Dendritic cell treated with granulocyte-macrophage colony-stimulating factor and Interleukin-4, amounts not matched to agents 40 ng/mL and 50 ng/mL, for 4 days (primary cell): ENCODE results near the gene GAST.
A peak's percentile ranks its signal among the peaks of the same experiment; 100 is the strongest.
"Not testable (repeated sequence)": the region's sequence is repeated elsewhere in the genome, so short reads cannot be mapped to it uniquely, and the experiment has no call there.

ENCODE experiments used
- H3K27ac Mint-ChIP-seq: one replicate; pipeline ENCODE4 v1.8.0; 2022; ENCODE audit warnings: mild to moderate bottlenecking, mixed read lengths
- H3K27me3 Mint-ChIP-seq: one replicate; pipeline ENCODE4 v1.8.0; 2022; ENCODE audit warnings: mild to moderate bottlenecking, mixed read lengths
- H3K36me3 Mint-ChIP-seq: one replicate; pipeline ENCODE4 v1.8.0; 2022; ENCODE audit warnings: low read depth, mixed read lengths
- H3K4me1 Mint-ChIP-seq: one replicate; pipeline ENCODE4 v1.8.0; 2022; ENCODE audit warnings: low read depth, mixed read lengths
- H3K4me3 Mint-ChIP-seq: one replicate; pipeline ENCODE4 v1.8.0; 2022; ENCODE audit warnings: mild to moderate bottlenecking, moderate library complexity, mixed read lengths
- H3K9me3 Mint-ChIP-seq: one replicate; pipeline ENCODE4 v1.8.0; 2022; ENCODE audit warnings: mixed read lengths
- intact Hi-C: fragments of 100-400 bp; cut with micrococcal nuclease; formaldehyde crosslinking; loops from one replicate; pipeline ENCODE4 v1.15.0; 2022

The GAST gene, protein sequence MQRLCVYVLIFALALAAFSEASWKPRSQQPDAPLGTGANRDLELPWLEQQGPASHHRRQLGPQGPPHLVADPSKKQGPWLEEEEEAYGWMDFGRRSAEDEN

DNA sequence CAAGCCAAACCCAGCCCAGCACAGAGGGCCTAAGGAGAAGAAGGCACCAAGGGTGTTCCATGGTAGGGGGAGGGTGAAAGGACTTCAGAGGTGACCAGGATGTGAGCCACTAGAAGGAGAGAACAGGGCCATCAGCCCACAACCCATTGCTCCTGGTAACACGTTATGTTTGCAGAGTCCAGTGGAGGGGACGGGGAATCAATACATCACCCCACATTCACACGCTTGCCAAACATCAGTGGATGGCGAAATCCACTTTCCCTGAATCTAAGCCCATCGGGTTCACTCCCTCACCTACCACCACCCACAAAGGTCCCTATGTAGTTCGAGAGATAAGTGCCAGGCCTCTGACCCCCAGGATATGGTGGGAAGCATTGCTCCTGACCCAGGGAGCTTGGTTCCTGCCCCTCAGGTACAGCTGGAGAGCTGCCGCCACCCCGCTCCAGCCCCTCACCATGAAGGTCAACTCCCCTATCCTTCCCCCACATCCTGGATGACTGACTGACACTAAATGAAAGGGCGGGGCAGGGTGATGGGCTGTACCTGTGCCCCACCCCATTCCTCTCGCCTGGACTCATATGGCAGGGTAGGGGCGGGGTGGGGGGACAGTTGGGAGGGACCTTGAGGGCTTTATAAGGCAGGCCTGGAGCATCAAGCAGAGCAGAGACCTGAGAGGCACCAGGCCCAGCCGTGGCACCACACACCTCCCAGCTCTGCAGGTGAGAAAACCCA, at the start of gene GAST:
TSS of gene GAST (plus strand) at position 663 of the 732 bp plus-strand sequence. CDS start 3,106 bp downstream, outside the sequence.
- Mint-ChIP-seq H3K36me3 (no peaks in the 10 kb centered on the region), H3K27ac (no peak within 1 kb of the TSS), H3K9me3 (no peaks in the 10 kb centered on the region), H3K4me3 (no peak within 1 kb of the TSS), H3K27me3 (peaks cover 29% of the 10 kb centered on the region), H3K4me1 (peaks cover 6% of the 10 kb centered on the region)
- intact Hi-C loops, result no loop called here

DNA sequence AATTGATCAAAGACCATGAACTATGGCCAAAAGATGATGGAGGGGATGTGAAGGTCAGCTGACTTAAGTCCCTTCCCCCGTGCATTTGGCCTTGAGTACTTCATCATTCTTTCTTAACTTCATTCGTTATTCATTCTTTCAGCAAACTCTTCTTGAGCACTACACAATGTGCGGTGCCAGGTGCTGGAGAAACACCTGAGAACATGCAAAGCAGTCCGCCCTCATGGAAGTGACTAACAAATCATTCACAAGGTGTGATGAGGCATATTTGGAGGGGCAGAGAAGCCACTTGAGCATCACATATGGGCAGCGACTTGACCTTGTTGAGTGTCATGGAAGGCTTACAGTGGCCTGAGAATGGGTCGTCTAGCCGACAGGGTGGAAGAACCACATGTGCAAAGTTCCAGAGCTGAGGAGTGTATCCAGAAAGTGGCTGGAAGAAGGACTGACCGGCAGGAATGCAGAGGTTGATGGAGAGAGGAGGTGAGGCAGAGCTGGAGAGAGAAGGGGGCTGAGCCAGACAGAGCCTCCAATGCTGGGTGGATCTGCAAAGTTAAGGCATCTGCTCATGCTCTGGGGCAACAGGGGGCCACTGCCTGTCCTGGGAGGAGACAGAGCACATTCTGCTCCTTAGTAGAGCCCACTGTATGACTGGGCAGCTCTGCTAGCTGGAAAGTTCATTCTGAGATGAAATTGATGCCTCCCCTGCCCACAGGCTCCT, 48.5 kb upstream of the GAST start:
- intact Hi-C loops, result loop anchor here (2.0 to 5.0 kb wide), 3 partner anchors 176 to 861 kb away; partner anchors contain the start of gene KRT36
- no peak overlapping the region for H3K4me3 Mint-ChIP-seq
- H3K36me3 Mint-ChIP-seq, result no peaks in the 10 kb centered on the region
- H3K9me3 Mint-ChIP-seq, result no peaks in the 10 kb centered on the region
- H3K27ac Mint-ChIP-seq, result no peak overlapping the region
- H3K4me1 Mint-ChIP-seq, result peaks cover 33% of the 10 kb centered on the region
- H3K27me3 Mint-ChIP-seq, result peaks cover 32% of the 10 kb centered on the region

DNA sequence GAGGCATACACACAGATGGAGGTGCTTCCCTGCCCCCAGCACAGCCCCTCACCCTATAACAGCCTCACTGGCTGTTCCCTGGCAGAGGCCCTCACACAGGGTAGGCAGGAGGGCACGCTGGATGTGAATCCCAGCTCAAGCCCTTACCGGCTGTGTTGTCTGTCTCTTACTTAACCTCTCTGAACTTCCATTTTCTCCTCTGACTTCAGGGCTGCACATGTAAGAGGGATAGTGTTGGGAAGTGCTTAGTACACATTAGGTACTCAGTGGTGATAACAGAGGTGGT, 48.0 kb upstream of the GAST start:
- intact Hi-C loops, result loop anchor here (2.0 to 5.0 kb wide), 2 partner anchors 177 to 749 kb away; partner anchors contain the start of gene KRT36
- Mint-ChIP-seq H3K9me3 (no peaks in the 10 kb centered on the region), H3K36me3 (no peaks in the 10 kb centered on the region), H3K27ac (no peak overlapping the region), H3K4me1 (peaks cover 38% of the 10 kb centered on the region), H3K27me3 (peaks cover 32% of the 10 kb centered on the region), H3K4me3 (no peak overlapping the region)

DNA sequence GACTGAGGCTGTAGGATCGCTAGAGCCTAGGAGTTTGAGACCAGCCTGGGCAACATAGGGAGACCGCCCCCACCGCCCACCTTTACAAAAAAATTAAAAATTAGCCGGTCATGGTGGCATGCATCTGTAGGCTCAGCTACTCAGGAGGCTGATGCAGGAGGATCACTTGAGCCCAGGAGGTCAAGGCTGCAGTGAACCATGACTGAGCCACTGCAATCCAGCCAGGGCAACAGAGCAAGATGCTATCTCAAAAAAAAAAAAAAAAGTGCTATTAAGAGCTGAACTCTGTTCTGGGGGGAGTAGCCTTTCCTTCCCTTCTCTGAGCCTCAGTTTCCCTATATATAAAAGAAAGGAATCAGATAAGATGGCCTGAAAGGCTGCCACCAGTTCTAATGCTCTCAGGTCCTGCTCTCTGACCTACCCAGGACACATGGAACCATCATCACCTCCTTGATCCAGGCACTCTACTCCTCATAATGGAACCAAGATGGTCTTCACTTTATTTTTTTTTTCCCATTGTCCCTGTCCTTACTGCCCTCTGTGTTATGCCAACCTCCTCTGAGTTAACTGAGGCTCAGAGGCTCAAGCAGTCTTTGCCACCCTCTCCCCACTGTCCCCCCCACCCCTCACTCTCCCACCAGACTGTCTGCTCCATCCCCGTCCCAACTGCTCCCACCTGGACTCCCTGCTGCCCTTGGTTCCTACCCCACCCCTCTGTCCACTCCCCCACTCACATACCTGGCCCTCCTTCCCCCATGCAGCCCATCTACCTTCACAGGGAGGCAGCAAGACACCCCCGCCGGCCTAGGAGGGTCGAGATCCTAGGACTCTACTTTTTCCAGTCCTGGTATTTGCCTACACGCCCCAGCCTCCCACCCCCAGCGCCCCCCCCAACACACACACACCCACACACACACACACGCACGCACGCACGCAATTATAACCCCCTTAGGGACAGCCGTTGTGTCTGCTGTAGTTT, 47.3 kb upstream of the GAST start:
- H3K9me3 Mint-ChIP-seq, result no peaks in the 10 kb centered on the region
- peak overlapping the region; percentile 90 for H3K27ac Mint-ChIP-seq

DNA sequence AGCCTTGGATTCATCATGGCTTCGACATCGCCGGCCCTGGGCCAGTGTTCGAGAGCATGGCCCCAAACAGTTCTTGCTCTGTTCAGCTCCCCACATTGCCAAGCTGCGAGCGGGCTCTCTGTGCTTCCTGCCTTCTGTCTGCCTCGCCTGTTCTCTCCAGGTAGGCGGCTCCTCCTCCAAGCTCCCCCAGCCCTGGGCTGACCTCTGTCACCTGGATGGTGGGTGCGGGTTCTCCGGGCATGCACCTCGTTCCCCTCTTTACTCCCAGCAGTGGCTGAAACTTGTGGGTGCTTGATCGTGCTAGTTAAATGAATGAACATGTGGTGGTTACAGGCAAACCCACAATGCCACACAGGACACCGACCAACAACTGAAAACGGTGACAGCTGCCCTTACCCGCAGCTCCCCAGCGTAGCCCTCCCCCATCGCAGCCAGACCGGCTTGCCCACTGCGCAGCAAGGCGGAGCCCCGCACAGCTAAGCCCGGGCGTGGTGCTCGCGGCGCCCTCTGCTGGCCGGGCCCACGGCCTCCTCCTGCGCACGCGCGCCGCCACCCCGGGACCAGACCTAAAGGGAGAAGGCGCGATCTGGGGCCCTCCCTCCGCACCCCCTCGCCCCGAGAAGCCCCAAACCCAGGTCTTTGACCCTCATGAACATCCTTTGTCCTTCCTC, 46.4 kb upstream of the GAST start:
- Mint-ChIP-seq H3K27ac (peak overlapping the region; percentile 90), H3K27me3 (peaks cover 25% of the 10 kb centered on the region), H3K9me3 (no peaks in the 10 kb centered on the region), H3K36me3 (no peaks in the 10 kb centered on the region), H3K4me3 (peak overlapping the region; percentile 73), H3K4me1 (peaks cover 54% of the 10 kb centered on the region)
- intact Hi-C loops, result loop anchor here (2.0 kb wide), 1 partner anchor 751 kb away; no protein-coding TSS in a partner anchor

More for the DNA sequence above, 47.3 kb upstream of the GAST start:
- Mint-ChIP-seq H3K36me3 (no peaks in the 10 kb centered on the region), H3K4me1 (peaks cover 45% of the 10 kb centered on the region), H3K27me3 (peaks cover 30% of the 10 kb centered on the region), H3K4me3 (peak overlapping the region; percentile 73)
- intact Hi-C loops, result loop anchor here (2.0 to 5.0 kb wide), 2 partner anchors 178 to 750 kb away; partner anchors contain the start of gene KRT36

DNA sequence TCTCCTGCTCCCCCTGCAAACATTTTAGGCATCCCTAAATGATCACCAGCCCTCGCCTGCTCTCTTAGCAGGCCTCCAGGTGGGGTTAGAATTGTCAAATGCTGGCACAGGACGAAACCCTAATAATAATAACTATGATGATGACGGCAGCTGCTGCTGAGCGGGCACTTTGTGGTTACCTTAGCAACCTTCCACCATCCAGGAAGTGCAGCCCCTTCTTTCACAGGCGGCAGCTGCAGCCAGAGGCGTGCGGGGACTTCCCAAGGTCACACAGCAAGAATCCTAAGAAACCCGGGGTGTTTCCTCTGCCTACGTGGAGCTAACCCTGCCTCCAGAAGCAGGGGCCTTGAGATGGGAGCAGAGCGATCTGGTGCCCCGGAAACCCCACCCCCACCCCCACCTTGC, 45.9 kb upstream of the GAST start:
- Mint-ChIP-seq H3K36me3 (no peaks in the 10 kb centered on the region), H3K4me3 (peak overlapping the region; percentile 73), H3K27me3 (peaks cover 25% of the 10 kb centered on the region), H3K4me1 (peaks cover 54% of the 10 kb centered on the region), H3K9me3 (no peaks in the 10 kb centered on the region), H3K27ac (peak overlapping the region; percentile 90)
- intact Hi-C loops, result no loop called here

DNA sequence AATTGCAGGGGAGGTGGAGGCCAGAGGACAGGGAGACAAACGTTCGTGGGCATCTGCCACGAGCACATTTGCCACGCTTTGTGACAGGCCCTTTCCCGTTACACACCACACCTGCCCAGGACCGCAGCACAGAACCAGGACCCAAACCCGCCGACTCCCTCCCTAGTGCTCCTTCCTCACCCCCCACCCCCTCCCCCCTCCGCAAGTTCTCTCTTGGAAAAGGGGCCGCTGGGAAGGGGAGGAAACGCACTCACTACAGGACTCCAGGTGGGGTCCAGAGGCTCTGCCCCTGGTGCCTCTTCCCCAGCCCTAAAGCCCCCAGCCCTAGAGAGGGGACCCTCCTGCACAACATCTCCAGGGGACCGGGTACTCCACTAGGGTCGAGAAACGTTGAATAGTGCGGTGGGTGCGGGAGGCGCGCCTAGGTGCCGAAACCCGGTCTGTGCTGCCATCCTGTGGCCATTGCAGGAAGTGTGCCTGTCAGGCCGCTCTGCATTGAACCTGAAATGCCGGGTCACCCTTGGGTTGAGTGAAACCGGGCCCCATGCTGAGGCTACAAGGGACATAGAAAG, 45.3 kb upstream of the GAST start:
- intact Hi-C loops, result no loop called here
- Mint-ChIP-seq H3K27ac (peak overlapping the region; percentile 90), H3K27me3 (peaks cover 25% of the 10 kb centered on the region), H3K4me1 (peaks cover 54% of the 10 kb centered on the region), H3K4me3 (peak overlapping the region; percentile 21), H3K9me3 (no peaks in the 10 kb centered on the region), H3K36me3 (no peaks in the 10 kb centered on the region)

DNA sequence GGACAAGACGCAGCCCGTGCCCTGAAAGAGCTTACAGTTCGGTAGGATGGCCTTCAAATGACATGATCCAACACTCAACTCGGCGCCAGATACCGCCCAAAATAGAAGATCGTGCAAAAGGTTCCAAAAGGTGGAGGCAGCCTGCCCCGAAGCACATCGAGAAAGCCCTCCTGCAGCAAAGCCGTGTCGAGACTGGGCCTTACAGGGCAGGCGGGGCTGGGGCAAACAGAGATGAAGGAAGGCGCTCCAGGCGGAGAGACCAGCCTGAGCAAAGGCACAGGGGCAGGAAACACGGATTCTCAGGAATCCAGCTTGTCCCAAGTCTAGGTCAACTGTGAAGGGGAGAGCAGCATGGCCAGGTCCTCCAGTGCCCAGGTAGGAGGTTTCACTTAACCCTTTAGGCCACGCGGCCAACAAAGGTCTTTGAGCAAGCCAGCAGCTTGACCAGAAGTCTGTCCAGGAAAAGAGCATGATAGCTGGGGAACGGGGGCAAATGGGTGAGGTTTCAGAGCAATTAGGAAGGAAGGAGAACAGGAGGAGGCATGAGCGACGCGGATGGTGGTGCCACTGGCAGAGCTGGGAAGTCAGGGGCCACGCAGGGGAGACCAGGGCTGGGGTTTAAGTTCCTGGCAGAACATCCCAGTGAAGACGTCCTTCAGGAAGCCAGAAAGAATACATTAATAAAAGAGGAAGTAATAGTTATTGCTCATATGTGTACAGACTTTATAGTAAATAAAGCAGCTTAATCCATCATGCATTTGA, 44.7 kb upstream of the GAST start:
- Mint-ChIP-seq H3K4me3 (peak overlapping the region; percentile 21), H3K36me3 (no peaks in the 10 kb centered on the region), H3K9me3 (no peaks in the 10 kb centered on the region), H3K27ac (peak overlapping the region; percentile 90), H3K27me3 (peaks cover 25% of the 10 kb centered on the region), H3K4me1 (peaks cover 59% of the 10 kb centered on the region)
- intact Hi-C loops, result no loop called here

DNA sequence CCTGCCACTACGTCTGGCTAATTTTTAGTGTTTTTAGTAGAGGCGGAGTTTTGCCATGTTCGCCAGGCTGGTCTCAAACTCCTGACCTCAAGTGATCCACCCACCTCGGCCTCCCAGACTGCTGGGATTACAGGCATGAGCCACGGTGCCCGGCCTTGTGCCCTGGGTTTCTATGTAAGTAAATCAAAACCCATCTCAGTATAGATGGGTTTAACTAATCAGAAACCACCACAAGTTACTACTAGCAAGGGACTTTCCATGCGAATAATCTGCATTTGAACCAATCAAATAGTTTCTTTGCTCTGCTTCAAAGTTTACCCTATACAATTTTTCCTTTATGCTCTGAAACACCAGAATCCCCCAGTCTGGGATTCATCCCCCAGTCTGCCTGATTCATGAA, 40.0 kb upstream of the GAST start:
- peak overlapping the region; percentile 88 for H3K27ac Mint-ChIP-seq
- no peaks in the 10 kb centered on the region for H3K9me3 Mint-ChIP-seq
- H3K36me3 Mint-ChIP-seq, result no peaks in the 10 kb centered on the region
- intact Hi-C loops, result no loop called here
- no peak overlapping the region for H3K4me3 Mint-ChIP-seq
- peaks cover 75% of the 10 kb centered on the region for H3K4me1 Mint-ChIP-seq
- no peaks in the 10 kb centered on the region for H3K27me3 Mint-ChIP-seq

DNA sequence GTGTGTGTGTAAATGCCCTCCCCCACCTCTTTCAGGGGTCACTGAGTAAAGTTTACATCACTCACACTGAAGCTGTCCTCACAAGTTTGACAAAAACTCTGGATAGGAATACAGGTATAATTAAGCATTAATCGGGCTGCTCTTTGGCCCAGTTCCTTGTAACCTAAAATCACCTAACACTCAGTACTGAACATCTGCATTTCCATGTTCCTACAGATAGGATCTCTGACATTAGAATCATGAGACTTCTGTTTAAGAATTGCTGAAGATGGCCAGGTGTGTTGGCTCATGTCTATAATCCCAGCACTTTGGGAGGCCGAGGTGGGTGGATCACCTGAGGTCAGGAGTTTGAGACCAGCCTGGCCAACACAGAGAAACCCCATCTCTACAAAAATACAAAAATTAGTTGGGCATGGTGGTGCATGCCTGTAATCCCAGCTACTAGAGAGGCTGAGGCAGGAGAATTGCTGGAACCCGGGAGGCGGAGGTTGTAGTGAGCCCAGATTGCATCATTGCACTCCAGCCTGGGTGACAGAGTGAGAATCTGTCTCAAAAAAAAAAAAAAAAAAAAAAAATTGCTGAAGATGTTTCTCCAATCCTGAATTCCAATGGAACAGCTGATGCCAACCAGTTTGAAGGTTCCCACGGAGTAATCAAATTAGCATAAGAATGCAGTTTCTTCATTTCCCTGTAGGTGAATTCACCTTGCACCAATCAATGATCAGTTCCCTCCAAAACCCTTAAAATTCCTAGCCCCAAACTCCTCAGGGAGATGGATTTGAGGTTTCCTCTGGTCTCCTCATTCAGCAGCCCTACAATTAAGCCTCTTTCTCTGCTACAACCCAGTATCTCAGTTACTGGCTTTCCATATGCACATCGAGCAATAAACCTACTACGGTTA, 36.7 kb upstream of the GAST start:
- H3K27me3 Mint-ChIP-seq, H3K36me3 Mint-ChIP-seq, H3K4me3 Mint-ChIP-seq, H3K9me3 Mint-ChIP-seq, intact Hi-C loops: not testable (repeated sequence)
- peaks cover 72% of the 10 kb centered on the region for H3K4me1 Mint-ChIP-seq
- H3K27ac Mint-ChIP-seq, result peak overlapping the region; percentile 95

DNA sequence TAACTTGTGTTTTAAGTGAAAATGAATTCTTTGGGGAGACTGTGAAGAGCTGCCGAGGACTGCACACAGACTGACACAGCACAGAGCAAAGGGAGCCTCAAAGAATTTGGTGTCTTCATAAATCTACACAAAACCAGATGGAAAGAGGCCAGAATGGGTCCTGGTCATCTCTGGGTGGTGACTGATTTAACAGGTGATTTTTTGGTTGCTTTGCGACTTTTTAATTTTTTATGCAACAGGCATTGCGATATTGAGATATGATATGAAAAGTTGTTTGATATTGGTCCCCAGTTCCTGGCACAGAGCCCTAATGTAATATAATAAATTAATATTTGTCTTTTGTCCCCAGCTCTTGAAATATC, 36.1 kb upstream of the GAST start:
- H3K27me3 Mint-ChIP-seq, result no peaks in the 10 kb centered on the region
- H3K36me3 Mint-ChIP-seq, result peaks cover 7% of the 10 kb centered on the region
- H3K9me3 Mint-ChIP-seq, result no peaks in the 10 kb centered on the region
- intact Hi-C loops, result no loop called here
- H3K4me1 Mint-ChIP-seq, result peaks cover 72% of the 10 kb centered on the region
- H3K27ac Mint-ChIP-seq, result peak overlapping the region; percentile 95
- H3K4me3 Mint-ChIP-seq, result no peak overlapping the region
